Karpas-422 (cell line): ENCODE data around the gene IZUMO1R. TPM values are rescaled to one million over a fixed set of nuclear protein-coding genes. Genes with fewer than 3 reads are reported as not detected.
"Not testable (repeated sequence)": the region's sequence is repeated elsewhere in the genome, so short reads cannot be mapped to it uniquely, and the experiment has no call there.

Source experiments
- DNase-seq: peaks from one replicate; pipeline ENCODE4 v3.0.0-alpha.2; 2015
- H2AFZ ChIP-seq: fragments of 200-600 bp; sonication (generic); 2 replicates; pipeline ENCODE4 v1.6.1; 2014; ENCODE audit warnings: antibody characterized with exemption, low read length, mixed read lengths
- H3K27ac ChIP-seq: fragments of 200-600 bp; sonication (generic); 2 replicates; pipeline ENCODE4 v1.5.1; 2014; ENCODE audit warnings: mild to moderate bottlenecking, low read length, moderate library complexity
- H3K27me3 ChIP-seq: fragments of 200-600 bp; sonication (generic); 2 replicates; pipeline ENCODE4 v1.6.1; 2014; ENCODE audit warnings: low read length, mixed read lengths
- H3K36me3 ChIP-seq: fragments of 200-600 bp; sonication (generic); 2 replicates; pipeline ENCODE4 v1.6.1; 2014; ENCODE audit warnings: low read length, mixed read lengths; ENCODE audit not compliant: insufficient read depth
- H3K4me1 ChIP-seq: fragments of 200-600 bp; sonication (generic); 2 replicates; pipeline ENCODE4 v1.6.1; 2014; ENCODE audit warnings: mild to moderate bottlenecking, low read length, mixed read lengths
- H3K4me2 ChIP-seq: fragments of 200-600 bp; sonication (generic); 2 replicates; pipeline ENCODE4 v1.6.1; 2014; ENCODE audit warnings: low read length, low read depth, mild to moderate bottlenecking; ENCODE audit not compliant: poor library complexity, severe bottlenecking
- H3K4me3 ChIP-seq: fragments of 200-600 bp; sonication (generic); 2 replicates; pipeline ENCODE4 v1.5.1; 2014; ENCODE audit warnings: mild to moderate bottlenecking, antibody characterized with exemption, low read length, mixed read lengths
- H3K79me2 ChIP-seq: fragments of 200-600 bp; sonication (generic); 2 replicates; pipeline ENCODE4 v1.6.1; 2014; ENCODE audit warnings: mild to moderate bottlenecking, low read length, mixed read lengths
- H3K9ac ChIP-seq: fragments of 200-600 bp; sonication (generic); 2 replicates; pipeline ENCODE4 v1.6.0; 2014; ENCODE audit warnings: low read length
- H3K9me2 ChIP-seq: fragments of 200-600 bp; sonication (generic), shearing (Covaris generic); replicated peaks from 2 replicates; pipeline ENCODE4 v1.6.0; 2014; ENCODE audit warnings: mild to moderate bottlenecking, low read length, moderate library complexity; ENCODE audit not compliant: insufficient read depth
- H3K9me3 ChIP-seq: fragments of 300-700, 200-600 bp; sonication (generic); 2 replicates; pipeline ENCODE4 v1.6.1; 2014; ENCODE audit warnings: low read length, mixed read lengths
- H4K20me1 ChIP-seq: fragments of 200-600 bp; sonication (generic); 2 replicates; pipeline ENCODE4 v1.6.1; 2014; ENCODE audit warnings: mild to moderate bottlenecking, antibody characterized with exemption, low read length, low read depth; ENCODE audit not compliant: insufficient read depth
- total RNA-seq: library from RNA; depleted of rRNA; stranded (reverse); fragments of >200 nt; shearing (Covaris generic); gene quantifications from 2 replicates; pipeline ENCODE4 v1.2.3, GENCODE V29; 2014; ENCODE audit warnings: low replicate concordance; rRNA removed

Gene IZUMO1R
- total RNA-seq, 1 experiment from 2014 or later: not detected

- H2AFZ ChIP-seq, H3K27ac ChIP-seq, H4K20me1 ChIP-seq, H3K9me2 ChIP-seq, H3K4me3 ChIP-seq, H3K4me2 ChIP-seq, H3K4me1 ChIP-seq, H3K79me2 ChIP-seq, DNase-seq, H3K9ac ChIP-seq, H3K36me3 ChIP-seq, H3K9me3 ChIP-seq, H3K27me3 ChIP-seq: not testable (repeated sequence)
Measured at GRCh38 chr11:94350850-94351563, 46.6 kb downstream of the IZUMO1R start.

Other genes with a start within 250 kb of the IZUMO1R start
- gene PANX1, start 175.7 kb upstream of the IZUMO1R start, total RNA-seq: 15.4 and 17.0 TPM in 2 replicates
- 0.11 TPM in 1 of 2 replicates, not detected in the other for gene GPR83, start 96.8 kb downstream of the IZUMO1R start, total RNA-seq
- 64.5 and 115 TPM in 2 replicates for gene MRE11, start 189.3 kb downstream of the IZUMO1R start, total RNA-seq
- 60.8 and 112 TPM in 2 replicates for gene ANKRD49, start 189.4 kb downstream of the IZUMO1R start, total RNA-seq
- not detected in 2 replicates for gene C11orf97, start 207.9 kb downstream of the IZUMO1R start, total RNA-seq
- gene FUT4, start 239.3 kb downstream of the IZUMO1R start, total RNA-seq: 0.34 and 0.90 TPM in 2 replicates